Breast epithelium (tissue), 4 donors: ENCODE measurements around the gene VSIG10L. TPM values are rescaled to one million over a fixed set of nuclear protein-coding genes. Genes with fewer than 3 reads are reported as not detected.

Source experiments
- DNase-seq, 2 donors: peaks; one replicate each; pipeline ENCODE4 v3.0.0-alpha.2; 2019; ENCODE audit warnings: low spot score in 2 of 2
- H3K27ac ChIP-seq, 2 donors: fragments of 200-600 bp; sonication (generic) in 1 of 2; one replicate each; pipeline ENCODE4 v1.5.1; 2016 to 2019; ENCODE audit warnings: mild to moderate bottlenecking in 1 of 2
- H3K27me3 ChIP-seq, 2 donors: fragments of 200-600 bp; sonication (generic) in 1 of 2; one replicate each; pipeline versions ENCODE4 v1.5.1 to v1.6.0; 2017 to 2019; ENCODE audit warnings: control low read depth in 1 of 2, mild to moderate bottlenecking in 1 of 2
- H3K36me3 ChIP-seq: fragments of 200-600 bp; one replicate; pipeline ENCODE4 v1.5.1; 2019
- H3K4me1 ChIP-seq, 2 donors: fragments of 200-600 bp; sonication (generic); one replicate each; pipeline ENCODE4 v1.5.1; 2016 to 2019; ENCODE audit warnings: control low read depth in 1 of 2
- H3K4me3 ChIP-seq, 3 donors: fragments of 200-600 bp; sonication (generic); 1 replicate in 2 of 3; 2 replicates in 1 of 3; pipeline ENCODE4 v1.5.1; 2016 to 2019; ENCODE audit warnings: mild to moderate bottlenecking in 3 of 3, moderate library complexity in 2 of 3
- H3K9me3 ChIP-seq, 2 donors: fragments of 200-600 bp; sonication (generic) in 1 of 2; one replicate each; pipeline ENCODE4 v1.5.1; 2016 to 2019; ENCODE audit warnings: control low read depth in 1 of 2
- POLR2A ChIP-seq: fragments of 450-650 bp; IDR thresholded peaks from one replicate; pipeline ENCODE4 v1.6.1; 2016; ENCODE audit warnings: antibody characterized with exemption, mild to moderate bottlenecking, moderate library complexity
- POLR2AphosphoS5 ChIP-seq, 3 donors: sonication (generic); formaldehyde crosslinking; IDR thresholded peaks; one replicate each; pipeline ENCODE4 v1.6.1; 2017; ENCODE audit warnings: antibody characterized with exemption in 3 of 3
- intact Hi-C: fragments of 100-400 bp; cut with DNase I; formaldehyde crosslinking; loops from one replicate; pipeline ENCODE4 v1.15.1; 2023; ENCODE audit warnings: low total_unique reads
- total RNA-seq, 3 donors: library from RNA; depleted of rRNA; stranded (reverse); fragments of >200 nt; gene quantifications; one replicate each; pipeline ENCODE4 v1.1.0, GENCODE V29; 2016
- TF ChIP-seq, protein P1 (sequence below), 3 donors: fragments of 450-650 bp; IDR thresholded peaks; one replicate each; pipeline ENCODE4 v1.5.1; 2016 to 2017; ENCODE audit warnings: antibody characterized with exemption in 3 of 3, mild to moderate bottlenecking in 3 of 3, moderate library complexity in 3 of 3

VSIG10L gene
- total RNA-seq, 3 donors from 2014 or later: 1.3 to 1.8 (median 1.8) TPM

GRCh38 chr19:51321799-51322198 lies 20.1 kb downstream of the VSIG10L start:
- Histone ChIP-seq H3K4me1 (no peaks in the 10 kb centered on the region), H3K27me3 (peaks cover 0 to 56% of the 10 kb centered on the region in 2 donors), H3K4me3 (no peak overlapping the region), H3K27ac (no peak overlapping the region), H3K36me3 (no peaks in the 10 kb centered on the region), H3K9me3 (no peaks in the 10 kb centered on the region)
- no peak for DNase-seq
- intact Hi-C loops: no loop called here
- TF ChIP-seq POLR2AphosphoS5 (IDR thresholded peaks at IDR 0.05) (no peak), POLR2A (no peak)
- TF ChIP-seq, protein P1, sequence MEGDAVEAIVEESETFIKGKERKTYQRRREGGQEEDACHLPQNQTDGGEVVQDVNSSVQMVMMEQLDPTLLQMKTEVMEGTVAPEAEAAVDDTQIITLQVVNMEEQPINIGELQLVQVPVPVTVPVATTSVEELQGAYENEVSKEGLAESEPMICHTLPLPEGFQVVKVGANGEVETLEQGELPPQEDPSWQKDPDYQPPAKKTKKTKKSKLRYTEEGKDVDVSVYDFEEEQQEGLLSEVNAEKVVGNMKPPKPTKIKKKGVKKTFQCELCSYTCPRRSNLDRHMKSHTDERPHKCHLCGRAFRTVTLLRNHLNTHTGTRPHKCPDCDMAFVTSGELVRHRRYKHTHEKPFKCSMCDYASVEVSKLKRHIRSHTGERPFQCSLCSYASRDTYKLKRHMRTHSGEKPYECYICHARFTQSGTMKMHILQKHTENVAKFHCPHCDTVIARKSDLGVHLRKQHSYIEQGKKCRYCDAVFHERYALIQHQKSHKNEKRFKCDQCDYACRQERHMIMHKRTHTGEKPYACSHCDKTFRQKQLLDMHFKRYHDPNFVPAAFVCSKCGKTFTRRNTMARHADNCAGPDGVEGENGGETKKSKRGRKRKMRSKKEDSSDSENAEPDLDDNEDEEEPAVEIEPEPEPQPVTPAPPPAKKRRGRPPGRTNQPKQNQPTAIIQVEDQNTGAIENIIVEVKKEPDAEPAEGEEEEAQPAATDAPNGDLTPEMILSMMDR (IDR thresholded peaks at IDR 0.05): no peak

DNA sequence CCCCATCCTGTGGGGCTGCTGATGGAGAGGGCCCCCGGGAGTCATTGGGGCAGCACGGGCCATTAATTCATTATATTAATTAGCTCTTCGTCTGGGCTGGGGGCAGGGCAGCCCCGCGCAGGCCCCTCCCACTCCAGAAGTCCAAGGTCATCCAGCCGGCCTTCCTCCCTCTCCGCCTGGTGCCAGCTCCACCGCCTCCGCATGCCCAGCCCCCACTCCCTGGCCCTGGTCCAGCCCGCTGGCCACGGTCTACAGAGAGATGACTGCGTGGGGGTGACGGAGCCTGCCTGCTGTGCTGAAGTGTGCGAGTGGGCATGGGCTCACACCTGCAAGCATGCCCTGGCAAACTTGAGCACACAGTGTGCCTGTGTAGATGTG lies 21.7 kb downstream of the VSIG10L start:
- Histone ChIP-seq H3K27ac (no peak overlapping the region), H3K4me1 (no peaks in the 10 kb centered on the region), H3K4me3 (no peak overlapping the region), H3K27me3 (peaks cover 0 to 51% of the 10 kb centered on the region in 2 donors), H3K36me3 (no peaks in the 10 kb centered on the region), H3K9me3 (no peaks in the 10 kb centered on the region)
- no peak for TF ChIP-seq POLR2A
- TF ChIP-seq, protein P1 (IDR thresholded peaks at IDR 0.05): no peak
- no peak for TF ChIP-seq POLR2AphosphoS5 (IDR thresholded peaks at IDR 0.05)
- DNase-seq: no peak
- intact Hi-C loops: no loop called here

DNA sequence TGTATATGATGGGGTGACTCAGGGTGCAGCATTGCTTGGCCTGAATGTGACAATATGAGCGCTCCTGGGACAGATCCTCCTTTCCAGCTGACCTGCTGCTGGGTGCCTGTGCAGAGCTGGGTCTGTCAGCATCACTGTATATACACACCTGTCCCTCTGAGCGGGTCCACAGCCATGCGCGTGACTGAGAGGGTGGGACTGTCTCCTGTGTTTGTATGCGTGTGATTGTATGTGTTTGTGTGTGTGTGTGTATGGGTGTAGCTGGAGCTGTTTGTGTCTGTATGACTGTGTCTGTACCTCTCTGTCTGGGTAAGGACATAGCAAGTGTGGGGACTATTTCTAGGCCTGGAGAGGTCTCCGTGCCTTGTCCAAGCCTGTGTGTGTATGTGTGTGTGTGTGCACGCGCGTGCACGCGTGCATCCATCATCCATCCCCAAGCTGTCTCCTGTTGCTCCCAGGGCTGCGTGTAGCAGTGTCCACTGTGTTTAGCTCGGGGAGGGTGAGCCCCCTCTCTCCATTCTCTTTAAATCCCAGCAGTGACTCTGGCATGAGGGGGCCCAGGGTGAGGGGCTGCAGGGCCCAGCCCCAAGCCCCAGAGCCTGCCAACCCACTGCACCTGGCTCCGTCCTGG lies 22.2 kb downstream of the VSIG10L start:
- H3K9me3 ChIP-seq: no peaks in the 10 kb centered on the region
- no peaks in the 10 kb centered on the region for H3K36me3 ChIP-seq
- no peak for TF ChIP-seq POLR2AphosphoS5 (IDR thresholded peaks at IDR 0.05)
- TF ChIP-seq, protein P1 (IDR thresholded peaks at IDR 0.05): no peak
- TF ChIP-seq POLR2A: no peak
- H3K4me3 ChIP-seq: no peak overlapping the region
- peaks cover 0 to 56% of the 10 kb centered on the region in 2 donors for H3K27me3 ChIP-seq
- intact Hi-C loops: loop anchor here (2.0 kb wide), 1 partner anchor 23 kb away; no protein-coding TSS in a partner anchor
- H3K4me1 ChIP-seq: no peaks in the 10 kb centered on the region
- no peak overlapping the region for H3K27ac ChIP-seq
- DNase-seq: no peak

DNA sequence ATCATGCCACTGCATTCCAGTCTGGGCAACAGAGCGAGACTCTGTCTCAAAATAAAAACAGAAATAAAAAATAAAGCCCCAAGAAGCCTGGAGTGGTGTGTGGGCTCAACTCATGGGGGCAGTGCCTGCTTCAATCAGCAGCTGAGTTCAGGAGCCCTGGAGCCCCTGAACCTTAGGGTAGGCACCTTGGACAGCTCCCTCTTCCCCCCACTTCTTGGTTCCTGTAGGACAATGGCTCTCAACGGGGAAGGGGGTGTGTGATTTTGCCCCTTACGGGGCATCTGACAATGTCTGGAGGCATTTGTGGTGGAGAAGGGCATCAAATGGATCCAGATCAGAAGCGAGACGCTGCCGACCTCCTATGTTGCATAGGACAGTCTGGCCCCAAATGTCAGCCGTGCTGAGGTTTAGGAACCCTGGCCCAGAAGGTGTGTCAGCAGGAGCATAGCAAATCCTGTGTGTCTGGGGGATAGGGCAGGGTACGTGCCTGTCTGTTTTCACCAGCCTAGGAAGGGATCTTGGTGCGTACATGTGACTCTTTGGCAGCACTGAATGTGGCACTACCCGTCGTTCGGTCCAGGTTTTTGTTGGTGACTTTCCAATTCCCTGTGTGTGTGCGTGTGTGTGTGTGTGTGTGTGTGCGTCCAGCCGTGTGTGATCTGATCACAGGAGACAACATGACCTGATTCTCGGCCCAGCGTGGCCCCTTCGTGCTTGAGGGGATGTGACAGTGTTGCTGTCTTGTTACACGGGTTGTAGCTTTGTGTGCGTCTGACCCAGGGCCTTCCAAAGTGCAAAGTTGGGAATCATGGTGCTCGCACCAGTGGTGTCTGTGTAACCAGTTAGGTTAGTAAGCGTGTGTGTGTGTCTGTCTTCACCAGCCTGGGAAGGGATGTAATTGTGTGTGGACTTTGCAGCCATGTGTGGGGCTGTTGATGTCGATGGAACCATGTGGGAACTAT lies 23.0 kb downstream of the VSIG10L start:
- intact Hi-C loops: loop anchor here (2.0 kb wide), 1 partner anchor 22 kb away; no protein-coding TSS in a partner anchor
- peaks cover 0 to 55% of the 10 kb centered on the region in 2 donors for H3K27me3 ChIP-seq
- DNase-seq: no peak

More for the DNA sequence above, 23.0 kb downstream of the VSIG10L start:
- no peak overlapping the region for H3K27ac ChIP-seq
- H3K4me3 ChIP-seq: no peak overlapping the region
- peaks cover 0 to 6% of the 10 kb centered on the region in 2 donors for H3K9me3 ChIP-seq
- H3K4me1 ChIP-seq: no peaks in the 10 kb centered on the region
- no peaks in the 10 kb centered on the region for H3K36me3 ChIP-seq
- TF ChIP-seq, protein P1 (IDR thresholded peaks at IDR 0.05): no peak
- TF ChIP-seq POLR2A (no peak), POLR2AphosphoS5 (IDR thresholded peaks at IDR 0.05) (no peak)
